ENCODE data around the gene ENTPD5.

The ENTPD5 gene

DNA sequence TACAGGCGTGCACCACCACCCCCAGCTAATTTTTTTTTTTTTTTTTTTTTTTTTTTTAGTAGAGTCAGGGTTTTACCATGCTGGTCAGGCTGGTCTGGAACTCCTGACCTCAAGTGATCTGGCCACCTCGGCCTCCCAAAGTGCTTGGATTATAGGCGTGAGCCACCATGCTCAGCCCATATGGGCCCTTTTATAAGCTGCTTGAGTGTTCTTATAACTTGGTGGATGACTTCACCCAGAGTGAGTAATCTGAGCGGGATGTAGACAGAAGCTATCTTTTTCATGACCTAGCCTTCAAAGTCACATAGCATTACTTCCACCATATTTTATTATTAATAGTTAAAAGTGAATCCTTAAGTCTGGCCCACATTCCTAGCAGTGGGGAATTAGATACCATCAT is 16.5 kb upstream of the ENTPD5 start:
- no peaks in the 10 kb centered on the region for H3K9me3 ChIP-seq (ENCODE audit: insufficient read depth, low read length)
- no peaks in the 10 kb centered on the region for H3K27me3 ChIP-seq (ENCODE audit: low read length)
- no peaks in the 10 kb centered on the region for H3K36me3 ChIP-seq (ENCODE audit: low read length)
- H3K79me2 ChIP-seq (ENCODE audit: insufficient read depth, low read length) = no peaks in the 10 kb centered on the region
- TF ChIP-seq, protein P1, sequence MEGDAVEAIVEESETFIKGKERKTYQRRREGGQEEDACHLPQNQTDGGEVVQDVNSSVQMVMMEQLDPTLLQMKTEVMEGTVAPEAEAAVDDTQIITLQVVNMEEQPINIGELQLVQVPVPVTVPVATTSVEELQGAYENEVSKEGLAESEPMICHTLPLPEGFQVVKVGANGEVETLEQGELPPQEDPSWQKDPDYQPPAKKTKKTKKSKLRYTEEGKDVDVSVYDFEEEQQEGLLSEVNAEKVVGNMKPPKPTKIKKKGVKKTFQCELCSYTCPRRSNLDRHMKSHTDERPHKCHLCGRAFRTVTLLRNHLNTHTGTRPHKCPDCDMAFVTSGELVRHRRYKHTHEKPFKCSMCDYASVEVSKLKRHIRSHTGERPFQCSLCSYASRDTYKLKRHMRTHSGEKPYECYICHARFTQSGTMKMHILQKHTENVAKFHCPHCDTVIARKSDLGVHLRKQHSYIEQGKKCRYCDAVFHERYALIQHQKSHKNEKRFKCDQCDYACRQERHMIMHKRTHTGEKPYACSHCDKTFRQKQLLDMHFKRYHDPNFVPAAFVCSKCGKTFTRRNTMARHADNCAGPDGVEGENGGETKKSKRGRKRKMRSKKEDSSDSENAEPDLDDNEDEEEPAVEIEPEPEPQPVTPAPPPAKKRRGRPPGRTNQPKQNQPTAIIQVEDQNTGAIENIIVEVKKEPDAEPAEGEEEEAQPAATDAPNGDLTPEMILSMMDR (IDR thresholded peaks at IDR 0.05; ENCODE audit: insufficient read depth, low read length, poor library complexity, severe bottlenecking) = no peak
- no peak for TF ChIP-seq EZH2phosphoT487 (conservative IDR thresholded peaks at IDR 0.05; ENCODE audit: low read length)
- H3K9me2 ChIP-seq (replicated peaks; ENCODE audit: insufficient read depth, low read length) = no peaks in the 10 kb centered on the region
- no peak overlapping the region for H3K27ac ChIP-seq (ENCODE audit: low read depth, low read length)
- H3F3A ChIP-seq (ENCODE audit: insufficient read depth) = peaks cover 3% of the 10 kb centered on the region; the same call in 1 of the 2 replicates
- no peak overlapping the region for H3K4me3 ChIP-seq (ENCODE audit: insufficient read depth, low read length, poor library complexity, severe bottlenecking)
- no peaks in the 10 kb centered on the region for H4K20me1 ChIP-seq (ENCODE audit: low read depth, low read length)
- H3K4me2 ChIP-seq (ENCODE audit: low read depth, low read length, poor library complexity, severe bottlenecking) = no peak overlapping the region
- no peak overlapping the region for H3K9ac ChIP-seq (ENCODE audit: low read length)
- H2AFZ ChIP-seq (ENCODE audit: low read depth, low read length, severe bottlenecking) = no peak overlapping the region

DNA sequence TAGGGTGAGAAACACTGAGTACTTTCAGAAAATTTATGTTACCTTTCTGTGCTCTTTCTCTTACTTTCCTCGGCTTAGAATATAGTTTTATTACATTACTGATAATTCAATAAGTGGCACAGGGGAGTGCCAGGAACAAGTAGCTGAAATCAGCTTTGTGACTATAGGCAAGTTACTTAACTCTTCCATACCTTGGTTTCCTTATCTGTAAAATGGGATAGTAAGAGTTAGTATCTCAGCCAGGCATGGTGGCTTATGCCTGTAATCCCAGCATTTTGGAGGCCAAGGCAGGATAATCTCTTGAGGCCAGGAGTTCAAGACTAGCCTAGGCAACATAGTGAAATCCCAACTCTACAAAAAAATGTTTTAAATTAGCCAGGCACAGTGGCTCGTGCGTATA is 15.5 kb upstream of the ENTPD5 start:
- no peaks in the 10 kb centered on the region for H3K27me3 ChIP-seq (ENCODE audit: low read length)
- H3K79me2 ChIP-seq (ENCODE audit: insufficient read depth, low read length) = no peaks in the 10 kb centered on the region
- no peaks in the 10 kb centered on the region for H4K20me1 ChIP-seq (ENCODE audit: low read depth, low read length)
- H3K9me2 ChIP-seq (replicated peaks; ENCODE audit: insufficient read depth, low read length) = no peaks in the 10 kb centered on the region
- H2AFZ ChIP-seq (ENCODE audit: low read depth, low read length, severe bottlenecking) = no peak overlapping the region
- no peak overlapping the region for H3K4me3 ChIP-seq (ENCODE audit: insufficient read depth, low read length, poor library complexity, severe bottlenecking)
- H3K27ac ChIP-seq (ENCODE audit: low read depth, low read length) = no peak overlapping the region
- TF ChIP-seq EZH2phosphoT487 (conservative IDR thresholded peaks at IDR 0.05; ENCODE audit: low read length) = no peak
- no peak overlapping the region for H3K9ac ChIP-seq (ENCODE audit: low read length)
- H3F3A ChIP-seq (ENCODE audit: insufficient read depth) = peaks cover 6% of the 10 kb centered on the region; the same call in 1 of the 2 replicates
- H3K9me3 ChIP-seq (ENCODE audit: insufficient read depth, low read length) = no peaks in the 10 kb centered on the region
- H3K36me3 ChIP-seq (ENCODE audit: low read length) = no peaks in the 10 kb centered on the region
- H3K4me2 ChIP-seq (ENCODE audit: low read depth, low read length, poor library complexity, severe bottlenecking) = no peak overlapping the region

DNA sequence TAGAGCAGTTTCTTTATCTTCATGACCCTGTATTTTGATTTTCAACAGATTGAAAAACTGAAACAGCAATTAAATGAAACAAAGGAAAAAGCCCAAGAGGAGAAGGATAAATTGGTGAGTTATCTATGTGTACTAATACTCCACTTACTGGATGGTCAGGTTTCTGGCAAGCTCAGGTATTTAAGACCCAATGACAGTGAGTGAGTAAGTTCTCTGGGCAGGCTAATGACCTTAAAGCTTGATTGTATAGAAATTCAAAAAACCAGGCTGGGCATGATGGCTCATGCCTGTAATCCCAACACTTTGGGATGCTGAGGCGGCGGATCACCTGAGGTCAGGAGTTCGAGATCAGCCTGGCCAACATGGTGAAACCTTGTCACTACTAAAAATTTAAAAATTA is 10.0 kb upstream of the ENTPD5 start:
- no peaks in the 10 kb centered on the region for H4K20me1 ChIP-seq (ENCODE audit: low read depth, low read length)
- H3F3A ChIP-seq (ENCODE audit: insufficient read depth) = peaks cover 3% of the 10 kb centered on the region; the same call in 1 of the 2 replicates

DNA sequence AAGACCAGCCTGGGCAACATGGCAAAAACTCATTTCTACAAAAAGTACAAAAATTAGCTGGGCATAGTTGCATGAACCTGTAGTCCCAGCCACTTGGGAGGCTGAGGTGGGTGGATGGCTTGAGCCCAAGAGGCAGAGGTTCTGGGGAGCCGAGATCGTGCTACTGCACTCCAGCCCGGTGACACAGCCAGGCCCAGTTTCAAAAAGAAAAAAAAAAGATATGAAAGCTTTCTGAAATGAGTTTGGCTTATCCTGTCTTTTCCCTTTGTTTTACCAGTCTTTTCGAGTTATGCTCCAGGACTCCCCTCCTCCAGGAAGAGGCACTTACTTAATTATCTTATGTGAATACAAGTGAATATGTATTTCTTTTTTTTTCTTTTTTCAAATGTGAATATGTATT is 3.3 kb upstream of the ENTPD5 start:
- Histone ChIP-seq H3K4me2 (ENCODE audit: low read depth, low read length, poor library complexity, severe bottlenecking) (no peak overlapping the region), H3K9me3 (ENCODE audit: insufficient read depth, low read length) (no peaks in the 10 kb centered on the region), H3K4me3 (ENCODE audit: insufficient read depth, low read length, poor library complexity, severe bottlenecking) (no peak overlapping the region), H3K27ac (ENCODE audit: low read depth, low read length) (no peak overlapping the region), H3K36me3 (ENCODE audit: low read length) (no peaks in the 10 kb centered on the region), H2AFZ (ENCODE audit: low read depth, low read length, severe bottlenecking) (no peak overlapping the region), H3K9me2 (replicated peaks; ENCODE audit: insufficient read depth, low read length) (no peaks in the 10 kb centered on the region), H3K9ac (ENCODE audit: low read length) (no peak overlapping the region), H3K27me3 (ENCODE audit: low read length) (no peaks in the 10 kb centered on the region), H4K20me1 (ENCODE audit: low read depth, low read length) (no peaks in the 10 kb centered on the region), H3K79me2 (ENCODE audit: insufficient read depth, low read length) (no peaks in the 10 kb centered on the region), H3F3A (ENCODE audit: insufficient read depth) (0 out of 2 replicates have a peak, but pooled peaks cover 4% of the 10 kb centered on the region)
- TF ChIP-seq, protein P1 (IDR thresholded peaks at IDR 0.05; ENCODE audit: insufficient read depth, low read length, poor library complexity, severe bottlenecking) = no peak
- TF ChIP-seq EZH2phosphoT487 (conservative IDR thresholded peaks at IDR 0.05; ENCODE audit: low read length) = no peak

More for the DNA sequence above, 10.0 kb upstream of the ENTPD5 start:
- Histone ChIP-seq H3K9me2 (replicated peaks; ENCODE audit: insufficient read depth, low read length) (no peaks in the 10 kb centered on the region), H3K4me2 (ENCODE audit: low read depth, low read length, poor library complexity, severe bottlenecking) (no peak overlapping the region), H3K36me3 (ENCODE audit: low read length) (no peaks in the 10 kb centered on the region), H3K9ac (ENCODE audit: low read length) (no peak overlapping the region), H3K9me3 (ENCODE audit: insufficient read depth, low read length) (no peaks in the 10 kb centered on the region), H2AFZ (ENCODE audit: low read depth, low read length, severe bottlenecking) (no peak overlapping the region), H3K27me3 (ENCODE audit: low read length) (no peaks in the 10 kb centered on the region), H3K79me2 (ENCODE audit: insufficient read depth, low read length) (no peaks in the 10 kb centered on the region), H3K4me3 (ENCODE audit: insufficient read depth, low read length, poor library complexity, severe bottlenecking) (no peak overlapping the region), H3K27ac (ENCODE audit: low read depth, low read length) (no peak overlapping the region)
- TF ChIP-seq, protein P1 (IDR thresholded peaks at IDR 0.05; ENCODE audit: insufficient read depth, low read length, poor library complexity, severe bottlenecking) = no peak
- no peak for TF ChIP-seq EZH2phosphoT487 (conservative IDR thresholded peaks at IDR 0.05; ENCODE audit: low read length)
